HEK293 (cell line): ENCODE measurements around the gene HMGN4.

Experiments used
- EGR2 ChIP-seq: fragments of 450-650 bp; formaldehyde crosslinking; IDR thresholded peaks from 2 replicates; pipeline ENCODE4 v1.5.1; 2016; ENCODE audit warnings: low read depth, missing biosample characterization, missing genetic modification characterization
- HIC1 ChIP-seq: fragments of 450-650 bp; formaldehyde crosslinking; IDR thresholded peaks from 2 replicates; pipeline ENCODE4 v1.5.1; 2016; ENCODE audit warnings: missing biosample characterization, missing genetic modification characterization
- HOXC10 ChIP-seq: sonication (generic); formaldehyde crosslinking; IDR thresholded peaks from 2 replicates; pipeline ENCODE4 v1.8.1; 2023; ENCODE audit warnings: mild to moderate bottlenecking, missing genetic modification reagents
- WT1 ChIP-seq: fragments of 450-650 bp; formaldehyde crosslinking; IDR thresholded peaks from 2 replicates; pipeline ENCODE4 v1.5.1; 2016; ENCODE audit warnings: missing biosample characterization, missing genetic modification characterization
- ZBTB1 ChIP-seq: fragments of 450-650 bp; formaldehyde crosslinking; IDR thresholded peaks from 2 replicates; pipeline ENCODE4 v1.5.1; 2016; ENCODE audit warnings: missing biosample characterization, missing genetic modification characterization
- ZBTB21 ChIP-seq: fragments of 450-650 bp; formaldehyde crosslinking; IDR thresholded peaks from 2 replicates; pipeline ENCODE4 v1.5.1; 2017; ENCODE audit warnings: missing biosample characterization, missing genetic modification characterization
- ZIC2 ChIP-seq: fragments of 450-650 bp; formaldehyde crosslinking; IDR thresholded peaks from 2 replicates; pipeline ENCODE4 v1.5.1; 2016; ENCODE audit warnings: missing biosample characterization, missing genetic modification characterization
- ZNF112 ChIP-seq: fragments of 450-650 bp; formaldehyde crosslinking; IDR thresholded peaks from 2 replicates; pipeline ENCODE4 v1.5.0; 2017; ENCODE audit warnings: missing biosample characterization, missing genetic modification characterization
- ZNF138 ChIP-seq: fragments of 450-650 bp; formaldehyde crosslinking; IDR thresholded peaks from 2 replicates; pipeline ENCODE4 v1.5.1; 2016; ENCODE audit warnings: missing biosample characterization, missing genetic modification characterization, borderline replicate concordance
- ZNF202 ChIP-seq: fragments of 450-650 bp; formaldehyde crosslinking; IDR thresholded peaks from 2 replicates; pipeline ENCODE4 v1.5.1; 2016; ENCODE audit warnings: missing biosample characterization, missing genetic modification characterization, borderline replicate concordance
- ZNF26 ChIP-seq: fragments of 450-650 bp; formaldehyde crosslinking; IDR thresholded peaks from 2 replicates; pipeline ENCODE4 v1.5.1; 2016; ENCODE audit warnings: missing biosample characterization, missing genetic modification characterization
- ZNF266 ChIP-seq: fragments of 450-650 bp; formaldehyde crosslinking; IDR thresholded peaks from 2 replicates; pipeline ENCODE4 v1.5.1; 2016; ENCODE audit warnings: missing biosample characterization, missing genetic modification characterization, low read depth
- ZNF311 ChIP-seq: fragments of 450-650 bp; formaldehyde crosslinking; IDR thresholded peaks from 2 replicates; pipeline ENCODE4 v1.5.1; 2017; ENCODE audit warnings: missing biosample characterization, missing genetic modification characterization, borderline replicate concordance
- ZNF366 ChIP-seq: fragments of 450-650 bp; formaldehyde crosslinking; conservative IDR thresholded peaks from 2 replicates; pipeline ENCODE4 v1.5.1; 2016; ENCODE audit warnings: missing biosample characterization, missing genetic modification characterization
- ZNF426 ChIP-seq: fragments of 450-650 bp; formaldehyde crosslinking; IDR thresholded peaks from 2 replicates; pipeline ENCODE4 v1.5.1; 2017; ENCODE audit warnings: missing biosample characterization, missing genetic modification characterization, mild to moderate bottlenecking, inconsistent platforms, moderate library complexity
- ZNF488 ChIP-seq: fragments of 450-650 bp; formaldehyde crosslinking; IDR thresholded peaks from 2 replicates; pipeline ENCODE4 v1.5.1; 2016; ENCODE audit warnings: missing biosample characterization, missing genetic modification characterization
- ZNF501 ChIP-seq: fragments of 450-650 bp; formaldehyde crosslinking; IDR thresholded peaks from 2 replicates; pipeline ENCODE4 v1.5.1; 2016; ENCODE audit warnings: missing biosample characterization, missing genetic modification characterization
- ZNF510 ChIP-seq: fragments of 450-650 bp; formaldehyde crosslinking; IDR thresholded peaks from 2 replicates; pipeline ENCODE4 v1.5.1; 2018; ENCODE audit warnings: mild to moderate bottlenecking, missing genetic modification characterization, missing biosample characterization; ENCODE audit not compliant: insufficient replicate concordance
- ZNF548 ChIP-seq: fragments of 450-650 bp; formaldehyde crosslinking; IDR thresholded peaks from 2 replicates; pipeline ENCODE4 v1.5.1; 2016; ENCODE audit warnings: missing biosample characterization, missing genetic modification characterization
- ZNF560 ChIP-seq: fragments of 450-650 bp; formaldehyde crosslinking; IDR thresholded peaks from 2 replicates; pipeline ENCODE4 v1.5.1; 2017; ENCODE audit warnings: missing biosample characterization, missing genetic modification characterization, borderline replicate concordance
- ZNF571 ChIP-seq: fragments of 450-650 bp; formaldehyde crosslinking; IDR thresholded peaks from 2 replicates; pipeline ENCODE4 v1.5.0; 2017; ENCODE audit warnings: missing biosample characterization, missing genetic modification characterization
- ZNF585B ChIP-seq: fragments of 450-650 bp; formaldehyde crosslinking; IDR thresholded peaks from 2 replicates; pipeline ENCODE4 v1.5.1; 2016; ENCODE audit warnings: missing biosample characterization, missing genetic modification characterization
- ZNF626 ChIP-seq: fragments of 450-650 bp; sonication (Bioruptor Pico); formaldehyde crosslinking; IDR thresholded peaks from 2 replicates; pipeline ENCODE4 v1.5.1; 2018; ENCODE audit warnings: missing biosample characterization, missing genetic modification characterization, inconsistent platforms
- ZNF629 ChIP-seq: fragments of 450-650 bp; formaldehyde crosslinking; IDR thresholded peaks from 2 replicates; pipeline ENCODE4 v1.5.1; 2017; ENCODE audit warnings: missing biosample characterization, missing genetic modification characterization
- ZNF645 ChIP-seq: fragments of 450-650 bp; formaldehyde crosslinking; IDR thresholded peaks from 2 replicates; pipeline ENCODE4; 2016; ENCODE audit warnings: missing biosample characterization, missing genetic modification characterization
- ZNF660 ChIP-seq: fragments of 450-650 bp; IDR thresholded peaks from 2 replicates; pipeline ENCODE4 v1.5.1; 2018; ENCODE audit warnings: missing biosample characterization, mild to moderate bottlenecking, missing genetic modification characterization
- ZNF677 ChIP-seq: fragments of 450-650 bp; IDR thresholded peaks from 2 replicates; pipeline ENCODE4 v1.5.0; 2018; ENCODE audit warnings: missing biosample characterization, mild to moderate bottlenecking, missing genetic modification characterization, moderate library complexity
- ZNF701 ChIP-seq: fragments of 450-650 bp; formaldehyde crosslinking; IDR thresholded peaks from 2 replicates; pipeline ENCODE4 v1.5.1; 2016; ENCODE audit warnings: missing biosample characterization, missing genetic modification characterization
- ZNF776 ChIP-seq: fragments of 450-650 bp; formaldehyde crosslinking; IDR thresholded peaks from 2 replicates; pipeline ENCODE4 v1.5.0; 2017; ENCODE audit warnings: missing biosample characterization, missing genetic modification characterization, borderline replicate concordance
- TF ChIP-seq, protein P1 (sequence below): fragments of 450-650 bp; formaldehyde crosslinking; IDR thresholded peaks from 2 replicates; pipeline ENCODE4 v1.5.1; 2016; ENCODE audit warnings: missing biosample characterization, missing genetic modification characterization
- TF ChIP-seq, protein P2 (sequence below): fragments of 450-650 bp; formaldehyde crosslinking; IDR thresholded peaks from 2 replicates; pipeline ENCODE4 v1.5.1; 2016; ENCODE audit warnings: missing biosample characterization, missing genetic modification characterization
- TF ChIP-seq, protein P3 (sequence below): fragments of 450-650 bp; formaldehyde crosslinking; optimal IDR thresholded peaks from 2 replicates; pipeline ENCODE3; 2016; ENCODE audit warnings: missing biosample characterization, mild to moderate bottlenecking, missing genetic modification characterization

Gene HMGN4

GRCh38 chr6:26575494-26575939 lies 37.4 kb downstream of the HMGN4 start (continued):
- TF ChIP-seq, protein P1, sequence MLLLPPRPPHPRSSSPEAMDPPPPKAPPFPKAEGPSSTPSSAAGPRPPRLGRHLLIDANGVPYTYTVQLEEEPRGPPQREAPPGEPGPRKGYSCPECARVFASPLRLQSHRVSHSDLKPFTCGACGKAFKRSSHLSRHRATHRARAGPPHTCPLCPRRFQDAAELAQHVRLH, result peak; percentile 41; the same call in 1 of the 2 replicates
- TF ChIP-seq WT1 (tag by site-specific recombination) (peak; percentile 49), ZNF138 (tag by site-specific recombination) (no peak), EGR2 (no peak), ZNF488 (tag by site-specific recombination) (no peak), ZNF426 (tag by site-specific recombination) (no peak), HIC1 (tag by site-specific recombination) (peak; percentile 58; the same call in 1 of the 2 replicates), ZNF677 (tag by site-specific recombination) (no peak), ZNF311 (no peak), HOXC10 (CRISPR knock-in tag) (no peak), ZIC2 (no peak), ZNF560 (tag by site-specific recombination) (no peak), ZNF112 (no peak), ZBTB1 (tag by site-specific recombination) (no peak), ZNF701 (tag by site-specific recombination) (no peak), ZNF626 (0 out of 2 replicates have a peak, but pooled peaks have one; percentile 43), ZNF645 (tag by site-specific recombination) (no peak), ZNF366 (peak; percentile 92), ZBTB21 (no peak; the same call in 1 of the 2 replicates), ZNF266 (tag by site-specific recombination) (no peak), ZNF629 (peak; percentile 61), ZNF510 (no peak), ZNF776 (tag by site-specific recombination) (no peak), ZNF660 (peak; percentile 88), ZNF202 (tag by site-specific recombination) (no peak), ZNF548 (tag by site-specific recombination) (no peak), ZNF501 (tag by site-specific recombination) (0 out of 2 replicates have a peak, but pooled peaks have one; percentile 56), ZNF571 (no peak), ZNF26 (tag by site-specific recombination) (no peak), ZNF585B (tag by site-specific recombination) (no peak)
- TF ChIP-seq, protein P2, sequence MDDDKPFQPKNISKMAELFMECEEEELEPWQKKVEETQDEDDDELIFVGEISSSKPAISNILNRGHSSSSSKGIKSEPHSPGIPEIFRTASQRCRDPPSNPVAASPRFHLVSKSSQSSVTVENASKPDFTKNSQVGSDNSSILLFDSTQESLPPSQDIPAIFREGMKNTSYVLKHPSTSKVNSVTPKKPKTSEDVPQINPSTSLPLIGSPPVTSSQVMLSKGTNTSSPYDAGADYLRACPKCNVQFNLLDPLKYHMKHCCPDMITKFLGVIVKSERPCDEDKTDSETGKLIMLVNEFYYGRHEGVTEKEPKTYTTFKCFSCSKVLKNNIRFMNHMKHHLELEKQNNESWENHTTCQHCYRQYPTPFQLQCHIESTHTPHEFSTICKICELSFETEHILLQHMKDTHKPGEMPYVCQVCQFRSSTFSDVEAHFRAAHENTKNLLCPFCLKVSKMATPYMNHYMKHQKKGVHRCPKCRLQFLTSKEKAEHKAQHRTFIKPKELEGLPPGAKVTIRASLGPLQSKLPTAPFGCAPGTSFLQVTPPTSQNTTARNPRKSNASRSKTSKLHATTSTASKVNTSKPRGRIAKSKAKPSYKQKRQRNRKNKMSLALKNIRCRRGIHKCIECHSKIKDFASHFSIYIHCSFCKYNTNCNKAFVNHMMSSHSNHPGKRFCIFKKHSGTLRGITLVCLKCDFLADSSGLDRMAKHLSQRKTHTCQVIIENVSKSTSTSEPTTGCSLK (tag by site-specific recombination), result no peak
- TF ChIP-seq, protein P3, sequence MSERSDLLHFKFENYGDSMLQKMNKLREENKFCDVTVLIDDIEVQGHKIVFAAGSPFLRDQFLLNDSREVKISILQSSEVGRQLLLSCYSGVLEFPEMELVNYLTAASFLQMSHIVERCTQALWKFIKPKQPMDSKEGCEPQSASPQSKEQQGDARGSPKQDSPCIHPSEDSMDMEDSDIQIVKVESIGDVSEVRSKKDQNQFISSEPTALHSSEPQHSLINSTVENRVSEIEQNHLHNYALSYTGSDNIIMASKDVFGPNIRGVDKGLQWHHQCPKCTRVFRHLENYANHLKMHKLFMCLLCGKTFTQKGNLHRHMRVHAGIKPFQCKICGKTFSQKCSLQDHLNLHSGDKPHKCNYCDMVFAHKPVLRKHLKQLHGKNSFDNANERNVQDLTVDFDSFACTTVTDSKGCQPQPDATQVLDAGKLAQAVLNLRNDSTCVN (tag by site-specific recombination), result no peak
